Measurements from ENCODE around the gene KIF5A. TPM values are rescaled to one million over a fixed set of nuclear protein-coding genes. Genes with fewer than 3 reads are reported as not detected.

KIF5A gene
- total RNA-seq, 1 donor from 2014 or later, result 0.40 TPM

DNA sequence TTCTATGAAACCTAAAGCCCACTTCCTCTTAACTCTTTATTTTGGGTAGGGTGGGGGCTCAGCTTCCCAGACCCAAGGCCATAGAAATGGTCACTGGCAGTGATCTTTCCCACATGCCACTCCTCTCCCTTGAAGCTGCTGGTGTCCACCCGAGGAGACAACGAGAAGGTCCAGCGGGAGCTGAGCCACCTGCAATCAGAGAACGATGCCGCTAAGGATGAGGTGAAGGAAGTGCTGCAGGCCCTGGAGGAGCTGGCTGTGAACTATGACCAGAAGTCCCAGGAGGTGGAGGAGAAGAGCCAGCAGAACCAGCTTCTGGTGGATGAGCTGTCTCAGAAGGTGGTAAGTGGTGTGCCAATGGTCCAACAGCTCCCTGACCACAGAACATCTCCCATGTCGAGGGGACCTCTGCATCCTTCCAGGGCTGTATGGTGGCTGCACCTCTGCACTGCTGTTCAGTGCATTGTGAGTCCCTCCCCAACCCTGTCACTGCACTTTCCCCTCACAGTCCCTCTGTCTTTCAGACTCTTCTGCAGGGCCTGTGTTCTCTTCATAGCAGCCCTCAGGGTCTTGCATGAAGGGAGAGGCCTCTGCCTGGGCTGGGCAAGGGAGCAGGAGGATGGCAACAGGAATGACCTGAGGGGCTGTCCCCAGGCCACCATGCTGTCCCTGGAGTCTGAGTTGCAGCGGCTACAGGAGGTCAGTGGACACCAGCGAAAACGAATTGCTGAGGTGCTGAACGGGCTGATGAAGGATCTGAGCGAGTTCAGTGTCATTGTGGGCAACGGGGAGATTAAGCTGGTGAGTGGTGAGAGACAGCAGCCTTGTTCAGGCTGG is 22.3 kb downstream of the KIF5A start:
- H3K36me3 Mint-ChIP-seq, result no peaks in the 10 kb centered on the region
- H3K4me1 Mint-ChIP-seq, result no peaks in the 10 kb centered on the region
- peaks cover 50% of the 10 kb centered on the region for H3K27me3 Mint-ChIP-seq (ENCODE audit: low read depth)
- H3K9me3 Mint-ChIP-seq, result no peaks in the 10 kb centered on the region
- no peak for DNase-seq (ENCODE audit: low spot score in 2 of 2, unreplicated experiment in 2 of 2)
- TF ChIP-seq CTCF (IDR thresholded peaks at IDR 0.05; ENCODE audit: unreplicated experiment), result no peak
- H3K4me3 Mint-ChIP-seq, result no peak overlapping the region
- H3K27ac Mint-ChIP-seq, result no peak overlapping the region

DNA sequence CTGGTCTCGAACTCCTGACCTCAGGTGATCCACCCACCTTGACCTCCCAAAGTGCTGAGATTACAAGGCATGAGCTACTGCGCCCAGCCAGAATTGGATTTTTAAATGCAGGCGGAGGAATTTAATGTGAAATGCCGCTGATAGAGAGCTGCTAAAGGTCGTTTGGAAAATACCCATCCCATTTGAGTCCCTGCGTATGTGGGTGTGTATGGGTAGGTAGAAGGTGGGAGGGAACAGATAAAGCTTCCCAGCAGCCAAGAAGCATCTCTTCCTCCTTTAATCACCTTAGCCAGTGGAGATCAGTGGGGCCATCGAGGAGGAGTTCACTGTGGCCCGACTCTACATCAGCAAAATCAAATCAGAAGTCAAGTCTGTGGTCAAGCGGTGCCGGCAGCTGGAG is 25.0 kb downstream of the KIF5A start:
- H3K4me3 Mint-ChIP-seq, result no peak overlapping the region
- H3K27me3 Mint-ChIP-seq (ENCODE audit: low read depth), result peaks cover 50% of the 10 kb centered on the region
- no peaks in the 10 kb centered on the region for H3K4me1 Mint-ChIP-seq
- H3K9me3 Mint-ChIP-seq, result no peaks in the 10 kb centered on the region
- TF ChIP-seq CTCF (IDR thresholded peaks at IDR 0.05; ENCODE audit: unreplicated experiment), result no peak
- no peaks in the 10 kb centered on the region for H3K36me3 Mint-ChIP-seq
- no peak overlapping the region for H3K27ac Mint-ChIP-seq
- DNase-seq (ENCODE audit: low spot score in 2 of 2, unreplicated experiment in 2 of 2), result no peak

GRCh38 chr12:57575771-57576612 is 26.1 kb downstream of the KIF5A start:
- no peaks in the 10 kb centered on the region for H3K4me1 Mint-ChIP-seq
- H3K9me3 Mint-ChIP-seq, result no peaks in the 10 kb centered on the region
- H3K27ac Mint-ChIP-seq, result no peak overlapping the region
- H3K36me3 Mint-ChIP-seq, result no peaks in the 10 kb centered on the region
- peaks cover 55% of the 10 kb centered on the region for H3K27me3 Mint-ChIP-seq (ENCODE audit: low read depth)
- no peak for DNase-seq (ENCODE audit: low spot score in 2 of 2, unreplicated experiment in 2 of 2)
- no peak overlapping the region for H3K4me3 Mint-ChIP-seq
- no peak for TF ChIP-seq CTCF (IDR thresholded peaks at IDR 0.05; ENCODE audit: unreplicated experiment)

DNA sequence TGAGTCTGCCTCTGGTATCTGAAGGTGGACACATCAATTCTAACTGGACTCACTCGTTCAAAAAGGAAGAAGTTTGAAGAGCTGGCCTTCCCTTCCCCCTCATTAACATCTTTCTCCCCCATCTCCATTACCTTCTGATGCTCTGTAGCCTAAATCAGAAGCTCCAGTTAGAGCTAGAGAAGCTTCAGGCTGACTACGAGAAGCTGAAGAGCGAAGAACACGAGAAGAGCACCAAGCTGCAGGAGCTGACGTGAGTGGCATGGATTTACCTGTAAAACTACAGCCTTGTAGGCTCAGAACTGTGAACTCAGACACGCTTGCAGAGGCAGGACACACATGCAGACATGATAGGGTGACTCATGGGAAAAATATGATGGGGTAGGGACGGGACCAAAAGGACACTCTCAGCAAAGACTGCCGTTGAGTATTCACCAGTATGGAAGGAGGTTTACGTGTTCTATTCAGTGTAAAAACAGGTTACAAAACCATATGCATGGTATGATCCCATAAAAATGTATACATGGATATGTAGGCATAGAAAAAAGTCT is 26.8 kb downstream of the KIF5A start:
- TF ChIP-seq CTCF (IDR thresholded peaks at IDR 0.05; ENCODE audit: unreplicated experiment), result no peak
- H3K36me3 Mint-ChIP-seq, result no peaks in the 10 kb centered on the region
- DNase-seq (ENCODE audit: low spot score in 2 of 2, unreplicated experiment in 2 of 2), result no peak
- H3K9me3 Mint-ChIP-seq, result no peaks in the 10 kb centered on the region
- H3K4me3 Mint-ChIP-seq, result no peak overlapping the region
- peaks cover 60% of the 10 kb centered on the region for H3K27me3 Mint-ChIP-seq (ENCODE audit: low read depth)
- no peak overlapping the region for H3K27ac Mint-ChIP-seq
- H3K4me1 Mint-ChIP-seq, result no peaks in the 10 kb centered on the region

DNA sequence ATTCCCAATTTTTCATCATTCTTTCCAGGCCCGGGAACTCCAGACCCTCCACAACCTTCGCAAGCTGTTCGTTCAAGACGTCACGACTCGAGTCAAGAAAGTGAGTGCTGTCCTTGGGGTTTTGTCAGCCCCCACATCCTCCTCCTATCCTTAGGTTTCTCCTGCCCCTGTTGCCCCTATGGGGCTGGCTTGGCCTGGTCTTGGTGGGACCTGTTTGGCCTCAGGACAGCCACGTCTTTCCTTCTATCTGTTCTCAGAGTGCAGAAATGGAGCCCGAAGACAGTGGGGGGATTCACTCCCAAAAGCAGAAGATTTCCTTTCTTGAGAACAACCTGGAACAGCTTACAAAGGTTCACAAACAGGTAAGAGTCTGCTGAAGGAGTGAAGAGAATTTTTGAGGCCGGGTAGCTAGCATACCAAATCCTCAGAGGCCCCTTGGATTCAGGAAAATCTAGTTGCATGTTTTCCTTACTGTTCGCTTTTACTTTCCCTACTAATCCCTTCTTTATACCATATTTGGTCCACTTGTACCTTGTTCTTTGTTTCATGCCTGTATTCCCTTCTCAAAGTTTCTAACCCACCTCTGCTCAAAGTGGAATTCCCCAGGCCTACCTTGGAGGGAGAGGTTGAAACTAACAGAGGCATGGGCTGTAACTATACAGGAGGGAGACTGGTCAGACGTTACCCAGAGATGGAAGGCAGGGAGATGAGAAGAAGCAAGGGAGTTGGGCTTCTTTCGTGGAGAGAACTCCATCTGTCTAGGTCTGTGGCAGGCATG is 28.3 kb downstream of the KIF5A start:
- Mint-ChIP-seq H3K4me3 (no peak overlapping the region), H3K27ac (no peak overlapping the region)
- TF ChIP-seq CTCF (IDR thresholded peaks at IDR 0.05; ENCODE audit: unreplicated experiment), result no peak

More for the DNA sequence above, 28.3 kb downstream of the KIF5A start:
- Mint-ChIP-seq H3K27me3 (ENCODE audit: low read depth) (peaks cover 67% of the 10 kb centered on the region), H3K9me3 (no peaks in the 10 kb centered on the region), H3K4me1 (no peaks in the 10 kb centered on the region), H3K36me3 (no peaks in the 10 kb centered on the region)
- DNase-seq (ENCODE audit: low spot score in 2 of 2, unreplicated experiment in 2 of 2), result no peak
